ENCODE data around the gene SMPDL3B. TPM values are rescaled to one million over a fixed set of nuclear protein-coding genes. Genes with fewer than 3 reads are reported as not detected.

Gene SMPDL3B
- total and polyA plus RNA-seq, 12 donors: 0.26 TPM; not detected in 11

- no peak overlapping the region for H3K4me3 ChIP-seq
- no peaks in the 10 kb centered on the region for H3K9me3 ChIP-seq (replicated peaks in 1 of 3)
- no peak overlapping the region for H3K27ac ChIP-seq
- intact Hi-C loops (cut with DNase I): no loop called here
- no peaks in the 10 kb centered on the region for H3K4me1 ChIP-seq (replicated peaks in 1 of 2)
- TF ChIP-seq CTCF (IDR thresholded peaks at IDR 0.05) (no peak), POLR2A (IDR thresholded peaks at IDR 0.05) (no peak)
- WGBS, 4 donors: 75 to 85% (median 79%) methylated on average over 3 of the region's 3 CpGs
- no peaks in the 10 kb centered on the region for H3K27me3 ChIP-seq
- DNase-seq: no peak
- H3K36me3 ChIP-seq (replicated peaks in 1 of 2): no peaks in the 10 kb centered on the region
These were observed 12.5 kb upstream of the SMPDL3B start for GRCh38 chr1:27922272-27922671.

- no peak for DNase-seq
- Histone ChIP-seq H3K27ac (no peak overlapping the region), H3K36me3 (replicated peaks in 1 of 2) (no peaks in the 10 kb centered on the region), H3K27me3 (no peaks in the 10 kb centered on the region), H3K4me1 (replicated peaks in 1 of 2) (no peaks in the 10 kb centered on the region), H3K9me3 (replicated peaks in 1 of 3) (no peaks in the 10 kb centered on the region), H3K4me3 (no peak overlapping the region)
- 66 to 72% (median 69%) methylated on average over 5 of the region's 5 CpGs for WGBS, 4 donors
- no peak for TF ChIP-seq POLR2A (IDR thresholded peaks at IDR 0.05)
- no peak for TF ChIP-seq CTCF (IDR thresholded peaks at IDR 0.05)
- intact Hi-C loops (cut with DNase I): no loop called here
These were observed 6.4 kb upstream of the SMPDL3B start for GRCh38 chr1:27928216-27928954.

- intact Hi-C loops (cut with DNase I): no loop called here
- no peak overlapping the region for H3K4me3 ChIP-seq
- DNase-seq: no peak
- H3K36me3 ChIP-seq (replicated peaks in 1 of 2): no peaks in the 10 kb centered on the region
- no peaks in the 10 kb centered on the region for H3K9me3 ChIP-seq (replicated peaks in 1 of 3)
- peaks cover 4% of the 10 kb centered on the region for H3K27me3 ChIP-seq
- TF ChIP-seq CTCF (IDR thresholded peaks at IDR 0.05) (no peak), POLR2A (IDR thresholded peaks at IDR 0.05) (no peak)
- H3K4me1 ChIP-seq (replicated peaks in 1 of 2): no peaks in the 10 kb centered on the region
- WGBS, 4 donors: 72 to 80% (median 76%) methylated on average over 6 of the region's 6 CpGs
- no peak overlapping the region for H3K27ac ChIP-seq
These were observed 3.6 kb upstream of the SMPDL3B start for GRCh38 chr1:27931184-27931583.

- 67 to 82% (median 76%) methylated on average over 4 of the region's 4 CpGs for WGBS, 4 donors
- intact Hi-C loops (cut with DNase I): no loop called here
- no peak overlapping the region for H3K27ac ChIP-seq
These were observed 3.0 kb upstream of the SMPDL3B start for GRCh38 chr1:27931759-27932158.

More at GRCh38 chr1:27931759-27932158, 3.0 kb upstream of the SMPDL3B start:
- H3K4me1 ChIP-seq (replicated peaks in 1 of 2): no peaks in the 10 kb centered on the region
- TF ChIP-seq CTCF (IDR thresholded peaks at IDR 0.05) (no peak), POLR2A (IDR thresholded peaks at IDR 0.05) (no peak)
- peaks cover 4% of the 10 kb centered on the region for H3K27me3 ChIP-seq
- DNase-seq: no peak
- H3K4me3 ChIP-seq: no peak overlapping the region
- no peaks in the 10 kb centered on the region for H3K36me3 ChIP-seq (replicated peaks in 1 of 2)
- H3K9me3 ChIP-seq (replicated peaks in 1 of 3): no peaks in the 10 kb centered on the region

Measured in adrenal gland (tissue), 12 donors.